SK-N-SH treated with all-trans-retinoic acid at 6 μM for 48 hours (cell line): Measurements from ENCODE around the gene TPM4.

ENCODE experiments used
- ATAC-seq: fragments of 200-7000 bp; cut with Tn5 transposase; 3 replicates; pipeline ENCODE4 v1.9.1; 2020; ENCODE audit warnings: mild to moderate bottlenecking, moderate library complexity
- ARNTL ChIP-seq: fragments of 450-650 bp; formaldehyde crosslinking; IDR thresholded peaks from 2 replicates; pipeline ENCODE4 v1.5.0; 2020; ENCODE audit warnings: low read depth, mild to moderate bottlenecking, moderate library complexity, borderline replicate concordance
- BACH2 ChIP-seq: fragments of 250-450 bp; sonication (Bioruptor Pico); IDR thresholded peaks from 2 replicates; pipeline ENCODE4 v1.9.0; 2021; ENCODE audit warnings: mild to moderate bottlenecking, borderline replicate concordance
- CSDC2 ChIP-seq: fragments of 250-450 bp; sonication (Bioruptor Pico); IDR thresholded peaks from 2 replicates; pipeline ENCODE4 v1.5.0; 2020; ENCODE audit warnings: mild to moderate bottlenecking, moderate library complexity
- ESRRG ChIP-seq: fragments of 250-450 bp; sonication (Bioruptor Pico); IDR thresholded peaks from 2 replicates; pipeline ENCODE4 v1.6.1; 2021; ENCODE audit warnings: mild to moderate bottlenecking
- PPARA ChIP-seq: fragments of 250-450 bp; sonication (Bioruptor Pico); IDR thresholded peaks from 2 replicates; pipeline ENCODE4 v1.5.0; 2020; ENCODE audit warnings: mild to moderate bottlenecking, borderline replicate concordance
- RARB ChIP-seq: fragments of 250-450 bp; sonication (Bioruptor Pico); IDR thresholded peaks from 2 replicates; pipeline ENCODE4 v1.8.0; 2021; ENCODE audit warnings: mild to moderate bottlenecking, moderate library complexity
- SNAI2 ChIP-seq: fragments of 250-450 bp; sonication (Bioruptor Pico); IDR thresholded peaks from 2 replicates; pipeline ENCODE4 v1.5.0; 2020; ENCODE audit warnings: mild to moderate bottlenecking, moderate library complexity
- TCF4 ChIP-seq: fragments of 250-450 bp; sonication (Bioruptor Pico); IDR thresholded peaks from 2 replicates; pipeline ENCODE4 v1.8.0; 2021; ENCODE audit warnings: mild to moderate bottlenecking, moderate library complexity, borderline replicate concordance
- ZC3H10 ChIP-seq: fragments of 250-450 bp; sonication (Bioruptor Pico); IDR thresholded peaks from 2 replicates; pipeline ENCODE4 v1.5.1; 2021; ENCODE audit warnings: mild to moderate bottlenecking, moderate library complexity
- ZFP3 ChIP-seq: fragments of 250-450 bp; sonication (Bioruptor Pico); IDR thresholded peaks from 2 replicates; pipeline ENCODE4 v1.5.0; 2020; ENCODE audit warnings: mild to moderate bottlenecking, moderate library complexity
- ZFP30 ChIP-seq: fragments of 450-650 bp; formaldehyde crosslinking; IDR thresholded peaks from 2 replicates; pipeline ENCODE4 v1.5.0; 2022; ENCODE audit warnings: mild to moderate bottlenecking, moderate library complexity
- ZNF565 ChIP-seq: fragments of 450-650 bp; formaldehyde crosslinking; conservative IDR thresholded peaks from 2 replicates; pipeline ENCODE4 v1.5.0; 2020; ENCODE audit warnings: low read depth, mild to moderate bottlenecking, moderate library complexity
- ZNF70 ChIP-seq: fragments of 450-650 bp; formaldehyde crosslinking; IDR thresholded peaks from 2 replicates; pipeline ENCODE4 v1.5.0; 2020; ENCODE audit warnings: mild to moderate bottlenecking, moderate library complexity
- ZNF8 ChIP-seq: fragments of 450-650 bp; formaldehyde crosslinking; IDR thresholded peaks from 2 replicates; pipeline ENCODE4 v1.5.0; 2020; ENCODE audit warnings: mild to moderate bottlenecking, moderate library complexity
- TF ChIP-seq, protein P1 (sequence below): fragments of 250-450 bp; sonication (Bioruptor Pico); IDR thresholded peaks from 2 replicates; pipeline ENCODE4 v1.8.0; 2021; ENCODE audit warnings: low read depth, mild to moderate bottlenecking, moderate library complexity, borderline replicate concordance
- TF ChIP-seq, protein P2 (sequence below): fragments of 250-450 bp; sonication (Bioruptor Pico); IDR thresholded peaks from 2 replicates; pipeline ENCODE4 v1.8.0; 2020; ENCODE audit warnings: mild to moderate bottlenecking, moderate library complexity, borderline replicate concordance
- TF ChIP-seq, protein P3 (sequence below): fragments of 250-450 bp; sonication (Bioruptor Pico); IDR thresholded peaks from 2 replicates; pipeline ENCODE4 v1.5.1; 2020; ENCODE audit warnings: low read depth, mild to moderate bottlenecking, moderate library complexity
- TF ChIP-seq, protein P4 (sequence below): fragments of 250-450 bp; sonication (Bioruptor Pico); IDR thresholded peaks from 2 replicates; pipeline ENCODE4 v1.5.1; 2021; ENCODE audit warnings: mild to moderate bottlenecking, moderate library complexity
- TF ChIP-seq, protein P5 (sequence below): fragments of 250-450 bp; sonication (Bioruptor Pico); IDR thresholded peaks from 2 replicates; pipeline ENCODE4 v1.5.0; 2020; ENCODE audit warnings: mild to moderate bottlenecking, moderate library complexity

The TPM4 gene

DNA sequence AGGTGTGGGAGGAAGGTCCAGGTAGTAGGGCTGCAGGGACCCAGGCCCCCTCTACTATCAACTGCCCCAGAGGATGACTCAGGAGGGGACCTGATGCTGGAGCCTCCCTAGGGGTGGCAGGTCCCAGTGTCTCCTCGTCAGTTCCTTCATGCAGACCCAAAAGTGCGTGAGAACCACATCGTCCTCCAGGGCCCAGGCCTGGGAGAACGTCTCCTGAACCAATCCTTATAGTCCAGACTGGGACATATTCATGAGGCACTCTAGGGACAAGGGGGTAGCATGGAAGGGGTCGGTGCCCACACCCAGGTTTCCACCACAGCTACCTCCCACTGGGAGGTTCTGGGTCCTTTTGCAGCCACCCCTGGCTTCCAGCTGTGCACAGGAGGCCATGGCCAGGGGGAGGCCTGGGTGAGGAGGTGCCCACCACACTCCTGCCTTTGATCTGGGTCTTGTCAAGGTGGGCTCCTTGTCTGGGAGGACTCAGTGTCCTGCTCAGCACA lies 38.0 kb upstream of the TPM4 start (continued):
- TF ChIP-seq, protein P1, sequence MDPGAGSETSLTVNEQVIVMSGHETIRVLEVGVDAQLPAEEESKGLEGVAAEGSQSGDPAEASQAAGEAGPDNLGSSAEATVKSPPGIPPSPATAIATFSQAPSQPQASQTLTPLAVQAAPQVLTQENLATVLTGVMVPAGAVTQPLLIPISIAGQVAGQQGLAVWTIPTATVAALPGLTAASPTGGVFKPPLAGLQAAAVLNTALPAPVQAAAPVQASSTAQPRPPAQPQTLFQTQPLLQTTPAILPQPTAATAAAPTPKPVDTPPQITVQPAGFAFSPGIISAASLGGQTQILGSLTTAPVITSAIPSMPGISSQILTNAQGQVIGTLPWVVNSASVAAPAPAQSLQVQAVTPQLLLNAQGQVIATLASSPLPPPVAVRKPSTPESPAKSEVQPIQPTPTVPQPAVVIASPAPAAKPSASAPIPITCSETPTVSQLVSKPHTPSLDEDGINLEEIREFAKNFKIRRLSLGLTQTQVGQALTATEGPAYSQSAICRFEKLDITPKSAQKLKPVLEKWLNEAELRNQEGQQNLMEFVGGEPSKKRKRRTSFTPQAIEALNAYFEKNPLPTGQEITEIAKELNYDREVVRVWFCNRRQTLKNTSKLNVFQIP, result no peak
- no peak for TF ChIP-seq ZFP30
- TF ChIP-seq BACH2 (CRISPR knock-in tag), result no peak

DNA sequence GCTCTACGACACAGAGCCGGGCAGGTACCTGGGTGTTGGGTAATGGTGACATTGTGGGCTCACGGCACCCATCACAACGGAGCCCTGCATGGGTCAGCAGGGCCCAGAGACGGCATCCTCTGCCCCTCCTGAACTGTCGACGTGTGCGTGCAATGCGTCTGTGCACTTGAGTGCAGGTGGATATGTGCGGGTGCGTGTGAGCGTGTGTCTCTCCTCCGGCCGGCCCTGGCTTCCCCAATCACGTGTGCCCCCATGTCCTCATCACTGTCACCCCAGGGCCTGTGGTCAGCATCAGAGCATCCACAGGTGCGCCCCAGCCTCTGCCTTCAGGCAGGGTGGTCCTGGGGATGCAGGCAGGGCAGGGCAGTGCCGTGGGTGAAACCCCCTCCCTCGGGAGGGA lies 37.2 kb upstream of the TPM4 start:
- ATAC-seq, result no peak
- TF ChIP-seq, protein P2, sequence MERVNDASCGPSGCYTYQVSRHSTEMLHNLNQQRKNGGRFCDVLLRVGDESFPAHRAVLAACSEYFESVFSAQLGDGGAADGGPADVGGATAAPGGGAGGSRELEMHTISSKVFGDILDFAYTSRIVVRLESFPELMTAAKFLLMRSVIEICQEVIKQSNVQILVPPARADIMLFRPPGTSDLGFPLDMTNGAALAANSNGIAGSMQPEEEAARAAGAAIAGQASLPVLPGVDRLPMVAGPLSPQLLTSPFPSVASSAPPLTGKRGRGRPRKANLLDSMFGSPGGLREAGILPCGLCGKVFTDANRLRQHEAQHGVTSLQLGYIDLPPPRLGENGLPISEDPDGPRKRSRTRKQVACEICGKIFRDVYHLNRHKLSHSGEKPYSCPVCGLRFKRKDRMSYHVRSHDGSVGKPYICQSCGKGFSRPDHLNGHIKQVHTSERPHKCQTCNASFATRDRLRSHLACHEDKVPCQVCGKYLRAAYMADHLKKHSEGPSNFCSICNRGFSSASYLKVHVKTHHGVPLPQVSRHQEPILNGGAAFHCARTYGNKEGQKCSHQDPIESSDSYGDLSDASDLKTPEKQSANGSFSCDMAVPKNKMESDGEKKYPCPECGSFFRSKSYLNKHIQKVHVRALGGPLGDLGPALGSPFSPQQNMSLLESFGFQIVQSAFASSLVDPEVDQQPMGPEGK (CRISPR knock-in tag), result no peak
- no peak for TF ChIP-seq ARNTL (CRISPR knock-in tag)

DNA sequence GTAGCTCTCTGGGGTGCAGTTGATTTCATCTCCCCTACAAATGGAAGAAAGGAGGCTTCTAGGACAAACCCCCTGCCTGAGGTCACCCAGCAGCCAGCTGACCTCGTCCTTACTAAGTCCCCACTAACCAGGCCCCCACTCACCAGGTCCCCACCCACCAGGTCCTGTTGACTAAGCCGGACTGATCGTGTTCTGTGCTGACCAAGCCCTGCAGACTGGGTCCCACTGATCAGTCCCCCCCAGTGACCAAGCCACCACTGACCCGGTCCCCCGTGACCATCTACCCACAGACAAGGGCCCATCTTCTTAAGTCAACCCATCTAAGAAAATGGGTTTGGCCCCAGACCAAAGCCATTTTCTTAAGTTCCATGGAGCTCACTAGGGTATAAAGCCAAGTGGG lies 36.8 kb upstream of the TPM4 start:
- no peak for TF ChIP-seq ZFP3 (CRISPR knock-in tag)
- no peak for TF ChIP-seq CSDC2 (CRISPR knock-in tag)
- TF ChIP-seq ZNF565, result no peak
- TF ChIP-seq, protein P1, result no peak
- no peak for TF ChIP-seq ARNTL (CRISPR knock-in tag)
- TF ChIP-seq ZNF8, result no peak
- TF ChIP-seq, protein P3, sequence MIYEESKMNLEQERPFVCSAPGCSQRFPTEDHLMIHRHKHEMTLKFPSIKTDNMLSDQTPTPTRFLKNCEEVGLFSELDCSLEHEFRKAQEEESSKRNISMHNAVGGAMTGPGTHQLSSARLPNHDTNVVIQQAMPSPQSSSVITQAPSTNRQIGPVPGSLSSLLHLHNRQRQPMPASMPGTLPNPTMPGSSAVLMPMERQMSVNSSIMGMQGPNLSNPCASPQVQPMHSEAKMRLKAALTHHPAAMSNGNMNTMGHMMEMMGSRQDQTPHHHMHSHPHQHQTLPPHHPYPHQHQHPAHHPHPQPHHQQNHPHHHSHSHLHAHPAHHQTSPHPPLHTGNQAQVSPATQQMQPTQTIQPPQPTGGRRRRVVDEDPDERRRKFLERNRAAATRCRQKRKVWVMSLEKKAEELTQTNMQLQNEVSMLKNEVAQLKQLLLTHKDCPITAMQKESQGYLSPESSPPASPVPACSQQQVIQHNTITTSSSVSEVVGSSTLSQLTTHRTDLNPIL (CRISPR knock-in tag), result no peak
- no peak for TF ChIP-seq PPARA (CRISPR knock-in tag)
- TF ChIP-seq RARB (CRISPR knock-in tag), result no peak
- TF ChIP-seq TCF4 (CRISPR knock-in tag), result no peak
- no peak for TF ChIP-seq ESRRG (CRISPR knock-in tag)
- no peak for TF ChIP-seq BACH2 (CRISPR knock-in tag)
- TF ChIP-seq, protein P4, sequence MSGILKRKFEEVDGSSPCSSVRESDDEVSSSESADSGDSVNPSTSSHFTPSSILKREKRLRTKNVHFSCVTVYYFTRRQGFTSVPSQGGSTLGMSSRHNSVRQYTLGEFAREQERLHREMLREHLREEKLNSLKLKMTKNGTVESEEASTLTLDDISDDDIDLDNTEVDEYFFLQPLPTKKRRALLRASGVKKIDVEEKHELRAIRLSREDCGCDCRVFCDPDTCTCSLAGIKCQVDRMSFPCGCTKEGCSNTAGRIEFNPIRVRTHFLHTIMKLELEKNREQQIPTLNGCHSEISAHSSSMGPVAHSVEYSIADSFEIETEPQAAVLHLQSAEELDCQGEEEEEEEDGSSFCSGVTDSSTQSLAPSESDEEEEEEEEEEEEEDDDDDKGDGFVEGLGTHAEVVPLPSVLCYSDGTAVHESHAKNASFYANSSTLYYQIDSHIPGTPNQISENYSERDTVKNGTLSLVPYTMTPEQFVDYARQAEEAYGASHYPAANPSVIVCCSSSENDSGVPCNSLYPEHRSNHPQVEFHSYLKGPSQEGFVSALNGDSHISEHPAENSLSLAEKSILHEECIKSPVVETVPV (CRISPR knock-in tag), result no peak
- TF ChIP-seq, protein P2 (CRISPR knock-in tag), result no peak
- no peak for TF ChIP-seq ZC3H10 (CRISPR knock-in tag)
- TF ChIP-seq ZNF70, result no peak
- TF ChIP-seq, protein P5, sequence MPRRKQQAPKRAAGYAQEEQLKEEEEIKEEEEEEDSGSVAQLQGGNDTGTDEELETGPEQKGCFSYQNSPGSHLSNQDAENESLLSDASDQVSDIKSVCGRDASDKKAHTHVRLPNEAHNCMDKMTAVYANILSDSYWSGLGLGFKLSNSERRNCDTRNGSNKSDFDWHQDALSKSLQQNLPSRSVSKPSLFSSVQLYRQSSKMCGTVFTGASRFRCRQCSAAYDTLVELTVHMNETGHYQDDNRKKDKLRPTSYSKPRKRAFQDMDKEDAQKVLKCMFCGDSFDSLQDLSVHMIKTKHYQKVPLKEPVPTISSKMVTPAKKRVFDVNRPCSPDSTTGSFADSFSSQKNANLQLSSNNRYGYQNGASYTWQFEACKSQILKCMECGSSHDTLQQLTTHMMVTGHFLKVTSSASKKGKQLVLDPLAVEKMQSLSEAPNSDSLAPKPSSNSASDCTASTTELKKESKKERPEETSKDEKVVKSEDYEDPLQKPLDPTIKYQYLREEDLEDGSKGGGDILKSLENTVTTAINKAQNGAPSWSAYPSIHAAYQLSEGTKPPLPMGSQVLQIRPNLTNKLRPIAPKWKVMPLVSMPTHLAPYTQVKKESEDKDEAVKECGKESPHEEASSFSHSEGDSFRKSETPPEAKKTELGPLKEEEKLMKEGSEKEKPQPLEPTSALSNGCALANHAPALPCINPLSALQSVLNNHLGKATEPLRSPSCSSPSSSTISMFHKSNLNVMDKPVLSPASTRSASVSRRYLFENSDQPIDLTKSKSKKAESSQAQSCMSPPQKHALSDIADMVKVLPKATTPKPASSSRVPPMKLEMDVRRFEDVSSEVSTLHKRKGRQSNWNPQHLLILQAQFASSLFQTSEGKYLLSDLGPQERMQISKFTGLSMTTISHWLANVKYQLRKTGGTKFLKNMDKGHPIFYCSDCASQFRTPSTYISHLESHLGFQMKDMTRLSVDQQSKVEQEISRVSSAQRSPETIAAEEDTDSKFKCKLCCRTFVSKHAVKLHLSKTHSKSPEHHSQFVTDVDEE (CRISPR knock-in tag), result no peak
- no peak for TF ChIP-seq SNAI2 (CRISPR knock-in tag)
- no peak for ATAC-seq
